NCI-H187 (cell line): ENCODE data around the gene ADH4.
"Not testable (repeated sequence)": the region's sequence is repeated elsewhere in the genome, so short reads cannot be mapped to it uniquely, and the experiment has no call there.

ENCODE experiments used
- DNase-seq, 2 experiments: peaks; one replicate each; lab custom pipeline; 2025; lab: John Stamatoyannopoulos, UW

ADH4 gene

DNA sequence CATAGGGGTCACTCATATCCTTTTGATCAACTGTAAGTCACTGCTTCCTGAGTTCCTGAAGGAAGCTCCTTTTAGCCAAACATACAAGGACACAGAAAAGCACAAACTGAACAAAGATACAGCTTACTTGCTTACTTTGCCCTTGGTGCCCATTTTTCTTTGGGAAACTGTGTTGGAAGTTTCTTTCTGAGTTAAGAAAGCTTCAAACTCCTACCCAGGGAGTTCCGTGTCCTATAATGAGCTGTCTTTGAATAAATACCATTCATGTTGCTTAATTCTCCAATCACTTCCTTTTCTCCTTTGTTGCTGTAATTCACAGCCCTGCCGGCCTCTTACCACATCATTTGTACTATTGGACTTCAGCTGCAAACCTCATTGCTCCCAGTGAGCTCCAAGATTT is at the start of gene ADH4:
ADH4 (minus strand) TSS at position 228 of the 400 bp plus-strand sequence; CDS start at position 153, 75 bp downstream.
- no peak for DNase-seq

DNA sequence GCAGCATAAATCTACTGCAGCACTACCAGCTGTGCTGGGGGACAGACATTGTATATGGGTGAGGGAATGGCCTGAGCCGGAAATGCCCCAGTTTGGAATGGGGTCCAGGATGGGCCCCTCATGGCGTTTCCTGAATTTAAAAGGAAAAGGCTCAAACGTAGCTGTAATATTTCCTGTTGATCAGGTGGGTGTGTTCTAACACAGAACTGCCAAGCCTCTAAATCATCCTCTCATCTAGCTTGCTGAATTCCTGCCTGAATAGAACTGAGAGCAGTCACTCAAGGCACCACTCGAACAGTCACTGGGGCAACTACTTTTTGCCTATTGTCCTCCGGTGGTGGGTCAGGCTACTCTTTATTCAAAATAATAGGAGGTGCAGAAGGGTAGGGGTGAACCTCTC is 46.2 kb upstream of the ADH4 start:
- no peak for DNase-seq

DNA sequence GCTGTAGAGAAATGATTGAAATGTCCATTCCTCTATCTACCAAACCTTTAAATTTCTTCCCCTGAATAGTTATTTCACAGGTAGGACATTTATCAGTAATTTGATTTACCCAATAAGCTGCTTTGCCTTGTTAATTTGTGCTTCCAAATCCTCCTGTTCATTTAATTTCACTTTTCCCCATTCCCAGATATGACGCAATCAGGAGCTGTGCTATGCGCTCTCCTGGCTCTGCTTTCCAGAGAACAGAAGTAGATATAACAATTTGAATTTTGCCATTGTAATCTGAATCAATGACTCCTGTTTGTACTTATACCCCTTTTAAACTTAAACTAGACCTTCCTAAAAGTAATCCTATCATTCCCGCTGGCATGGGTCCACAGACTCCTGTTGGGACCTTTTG is 45.8 kb upstream of the ADH4 start:
- DNase-seq: not testable (repeated sequence)

DNA sequence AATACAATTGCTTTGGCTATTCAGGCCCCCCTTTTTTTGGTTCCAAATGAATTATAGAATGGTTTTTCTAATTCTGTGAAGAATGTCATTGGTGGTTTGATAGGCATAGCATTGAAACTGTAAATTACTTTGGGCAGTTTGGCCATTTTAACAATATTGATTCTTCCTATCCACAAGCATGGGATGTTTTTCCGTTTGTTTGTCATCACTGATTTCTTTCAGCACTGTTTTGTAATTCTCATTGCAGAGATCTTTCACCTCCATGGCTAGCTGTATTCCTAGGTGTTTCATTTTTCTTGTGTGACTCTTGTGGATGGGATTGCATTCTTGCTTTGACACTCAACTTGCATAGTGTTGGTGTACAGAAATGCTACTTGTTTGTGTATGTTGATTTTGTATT is 41.9 kb upstream of the ADH4 start:
- DNase-seq: no peak

DNA sequence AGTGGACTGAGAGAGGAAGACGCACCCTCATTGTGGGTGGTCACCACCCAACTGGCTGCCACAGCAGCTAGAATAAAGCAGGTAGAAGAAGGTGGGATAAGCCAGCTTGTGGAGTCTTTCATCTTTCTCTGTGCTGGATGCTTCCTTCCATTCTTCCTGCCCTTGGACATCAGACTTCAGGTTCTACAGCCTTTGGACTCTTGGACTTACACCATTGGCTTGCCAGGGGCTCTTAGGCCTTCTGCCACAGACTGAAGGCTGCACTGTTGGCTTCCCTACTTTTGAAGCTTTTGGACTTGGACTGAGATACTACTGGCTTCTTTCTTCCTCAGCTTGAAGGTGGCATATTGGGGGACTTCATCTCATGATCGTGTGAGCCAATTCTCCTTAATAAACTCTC is 41.5 kb upstream of the ADH4 start:
- DNase-seq: no peak

DNA sequence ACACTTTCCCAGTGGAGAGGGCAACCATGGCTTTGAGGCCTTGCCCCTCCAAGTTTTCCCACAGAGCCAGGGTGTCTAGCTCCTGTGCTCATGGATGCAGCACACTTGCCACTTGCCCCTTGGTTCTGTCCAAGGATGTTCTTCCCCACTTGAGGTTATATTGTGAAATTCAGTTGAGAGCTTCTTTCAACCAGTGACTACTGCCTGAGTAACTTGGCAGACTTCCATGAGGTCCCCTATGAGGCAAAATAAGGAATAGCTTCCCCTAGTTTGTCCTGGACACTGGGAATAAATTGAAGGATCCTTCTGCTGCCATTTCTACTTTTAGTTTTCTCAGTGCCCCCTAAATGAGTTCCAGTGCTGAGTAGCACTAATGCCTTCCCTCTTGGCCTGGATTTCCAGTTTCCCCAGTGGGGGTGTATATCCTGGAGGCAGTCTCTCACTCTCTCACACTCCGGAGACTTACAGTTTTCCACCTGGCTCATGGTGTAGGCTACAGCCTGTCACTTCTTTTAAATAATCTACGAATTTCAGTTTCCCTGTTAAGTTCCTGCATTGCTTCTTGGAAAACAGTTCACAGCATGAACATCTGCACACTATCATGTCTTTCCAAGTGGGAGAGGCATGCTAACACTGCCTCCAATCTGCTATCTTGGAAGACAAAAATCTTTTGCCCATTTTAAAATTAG is 36.4 kb upstream of the ADH4 start:
- DNase-seq: no peak

DNA sequence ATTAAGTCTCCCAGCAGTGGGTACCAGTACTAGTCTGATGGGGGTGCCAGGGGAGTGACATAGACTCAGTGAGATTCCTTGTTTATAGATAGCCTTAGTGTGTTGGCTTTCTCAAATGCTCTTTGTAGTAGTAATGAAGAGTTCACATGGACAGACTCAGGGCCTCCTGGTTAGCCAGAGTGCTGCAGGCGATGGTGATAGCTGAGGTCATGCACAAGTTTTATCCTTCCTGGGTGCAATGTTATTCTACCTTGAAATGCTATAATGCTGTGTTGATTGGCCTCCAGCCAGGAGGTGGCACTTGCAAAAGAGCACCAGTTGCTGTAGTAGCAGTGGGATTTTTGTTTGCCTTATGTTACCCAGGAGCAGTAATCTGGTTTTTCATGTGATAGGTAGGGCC is 35.5 kb upstream of the ADH4 start:
- DNase-seq: no peak

DNA sequence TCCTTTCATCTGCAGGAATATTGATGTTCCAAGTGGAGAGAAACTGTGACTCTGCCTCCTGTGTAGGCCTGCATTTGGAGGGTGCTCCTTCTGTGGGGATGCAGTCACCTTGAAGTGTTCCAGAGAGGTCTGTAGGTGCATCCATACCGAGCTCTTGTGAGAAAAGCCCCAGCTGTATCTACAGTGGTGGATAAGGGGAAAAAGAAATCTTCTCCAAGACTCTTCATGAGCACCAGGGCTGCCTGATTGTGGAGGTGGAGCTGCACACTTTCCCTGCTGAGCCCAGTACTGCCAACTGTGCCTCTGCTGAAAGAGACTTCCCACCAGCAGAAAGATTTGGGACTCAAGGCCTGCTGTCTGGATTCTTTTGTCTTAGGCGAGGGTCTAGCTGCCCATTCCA is 35.1 kb upstream of the ADH4 start:
- no peak for DNase-seq

DNA sequence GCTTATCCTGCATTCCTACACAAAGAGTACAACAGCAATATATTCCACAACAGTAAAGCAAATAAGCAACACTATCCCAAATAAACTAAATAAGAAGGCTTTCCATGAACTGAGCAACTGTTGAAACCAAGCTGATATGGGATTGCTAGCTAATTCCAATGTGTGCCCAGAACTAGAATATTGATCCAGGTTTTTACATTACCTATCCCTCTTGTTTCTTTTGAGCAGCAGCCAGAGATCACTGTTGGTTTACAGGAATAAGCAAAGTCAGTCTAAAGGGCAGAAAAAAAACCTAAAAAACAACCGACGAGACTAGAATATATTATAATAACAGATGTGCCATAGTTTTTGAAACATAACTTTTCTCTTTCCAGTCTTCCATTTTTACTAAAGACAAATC is 22.4 kb upstream of the ADH4 start:
- no peak for DNase-seq

DNA sequence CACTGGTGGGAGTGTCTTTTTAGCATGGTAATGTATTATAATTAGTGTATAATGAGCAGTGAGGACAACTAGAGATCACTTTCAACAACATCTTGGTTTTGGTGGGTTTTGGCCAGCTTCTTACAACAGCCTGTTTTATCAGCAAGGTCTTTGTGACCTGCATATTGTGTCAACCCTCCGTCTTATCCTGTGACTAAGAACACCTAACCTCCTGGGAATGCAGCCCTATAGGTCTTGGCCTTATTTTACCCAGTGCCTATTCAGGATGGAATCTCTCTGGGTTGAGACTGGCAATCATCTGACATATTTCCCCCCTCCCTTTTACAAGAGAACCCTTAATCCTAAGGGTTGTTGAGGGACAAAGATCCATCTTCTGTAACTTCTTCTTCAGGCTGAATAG is 21.9 kb upstream of the ADH4 start:
- no peak for DNase-seq

DNA sequence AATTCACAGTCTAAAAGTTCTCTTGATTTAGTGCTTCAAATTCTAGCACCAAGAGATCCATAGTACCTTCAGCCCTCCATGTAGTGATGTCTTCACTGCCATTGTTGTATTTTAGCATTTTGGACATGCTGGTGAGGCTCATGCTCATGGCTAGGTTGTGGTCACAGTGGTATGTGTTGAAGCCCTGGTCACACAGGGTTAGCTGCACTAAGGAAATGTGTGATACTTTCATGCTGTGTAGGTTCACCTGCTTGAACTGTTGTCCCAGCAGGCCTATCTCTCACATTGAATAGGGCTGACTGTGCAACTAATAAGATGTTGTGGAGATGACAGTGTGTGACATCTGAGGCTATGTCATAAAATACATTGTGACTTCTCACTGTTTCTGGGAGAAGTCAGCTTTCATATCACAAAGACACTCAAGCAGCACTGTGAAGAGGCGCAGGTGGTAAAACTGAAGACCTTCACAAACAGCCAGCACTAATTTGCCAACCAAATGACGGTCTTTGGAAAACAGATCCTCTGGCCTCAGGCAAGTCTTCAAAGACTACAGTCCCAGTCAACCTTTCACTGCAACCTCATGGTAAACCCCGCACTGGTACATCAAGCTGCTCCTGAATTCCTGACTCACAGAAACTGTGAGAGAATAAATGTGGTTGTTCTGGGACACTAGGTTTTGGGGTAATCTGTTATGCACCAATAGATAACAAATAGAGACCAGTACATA is 17.4 kb upstream of the ADH4 start:
- DNase-seq: no peak

DNA sequence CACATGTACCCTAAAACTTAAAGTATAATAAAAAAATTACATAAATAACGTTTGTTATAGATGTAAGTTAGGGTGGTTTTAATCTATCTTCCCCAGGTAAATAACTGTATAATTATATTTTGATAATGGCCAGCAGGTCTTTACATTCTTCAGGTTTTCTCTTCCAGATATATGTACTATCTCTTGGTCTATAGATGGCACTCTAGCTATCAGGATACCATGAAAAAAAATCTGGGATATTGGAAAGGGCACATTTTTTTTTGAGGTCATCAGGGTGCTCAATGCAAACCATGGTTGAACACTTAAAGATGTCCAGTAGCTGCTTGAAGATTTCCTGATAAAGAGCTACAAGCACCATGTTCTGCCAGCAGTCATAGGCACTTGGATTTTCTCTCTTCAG is 15.6 kb upstream of the ADH4 start:
- no peak for DNase-seq

DNA sequence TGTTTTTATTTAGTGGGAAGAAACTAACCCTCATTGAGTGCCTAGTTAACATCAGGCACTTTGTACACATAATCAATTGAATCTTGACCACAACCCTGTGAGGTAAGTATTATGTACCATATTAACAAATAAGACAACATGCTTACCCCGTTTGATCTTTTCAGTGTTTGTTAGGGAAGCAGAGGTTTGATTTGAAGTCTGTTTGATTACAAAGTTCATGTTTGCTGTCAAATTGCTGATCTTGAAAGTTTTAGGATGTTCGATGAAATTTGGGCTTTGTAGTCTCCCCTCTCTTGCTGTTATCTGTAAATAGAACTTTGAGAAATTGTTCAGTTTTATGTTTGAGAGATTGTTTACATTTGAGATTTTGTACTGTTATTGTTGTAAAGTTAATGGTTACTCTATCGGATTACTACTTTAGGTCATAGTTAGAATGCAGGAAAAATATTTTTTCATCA is 13.4 kb upstream of the ADH4 start:
- DNase-seq: no peak

DNA sequence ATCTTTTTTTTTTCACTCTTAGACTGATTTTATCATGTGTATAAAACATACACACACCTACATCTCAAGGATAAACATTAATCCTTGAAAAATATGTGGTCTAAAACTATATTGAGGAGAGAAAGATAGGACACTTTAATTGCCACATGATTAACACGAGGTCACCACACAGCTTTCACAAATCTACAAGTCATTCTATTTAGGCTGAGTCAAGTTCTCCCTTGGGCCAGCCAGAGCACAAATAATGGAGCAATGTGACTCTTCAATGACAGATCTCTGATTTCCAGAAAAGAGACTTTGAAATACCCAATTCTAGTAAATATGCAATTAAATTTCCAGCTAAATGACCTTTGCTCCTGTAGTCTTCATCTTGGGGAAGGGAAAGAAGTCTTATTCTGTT is 12.9 kb upstream of the ADH4 start:
- DNase-seq: no peak

DNA sequence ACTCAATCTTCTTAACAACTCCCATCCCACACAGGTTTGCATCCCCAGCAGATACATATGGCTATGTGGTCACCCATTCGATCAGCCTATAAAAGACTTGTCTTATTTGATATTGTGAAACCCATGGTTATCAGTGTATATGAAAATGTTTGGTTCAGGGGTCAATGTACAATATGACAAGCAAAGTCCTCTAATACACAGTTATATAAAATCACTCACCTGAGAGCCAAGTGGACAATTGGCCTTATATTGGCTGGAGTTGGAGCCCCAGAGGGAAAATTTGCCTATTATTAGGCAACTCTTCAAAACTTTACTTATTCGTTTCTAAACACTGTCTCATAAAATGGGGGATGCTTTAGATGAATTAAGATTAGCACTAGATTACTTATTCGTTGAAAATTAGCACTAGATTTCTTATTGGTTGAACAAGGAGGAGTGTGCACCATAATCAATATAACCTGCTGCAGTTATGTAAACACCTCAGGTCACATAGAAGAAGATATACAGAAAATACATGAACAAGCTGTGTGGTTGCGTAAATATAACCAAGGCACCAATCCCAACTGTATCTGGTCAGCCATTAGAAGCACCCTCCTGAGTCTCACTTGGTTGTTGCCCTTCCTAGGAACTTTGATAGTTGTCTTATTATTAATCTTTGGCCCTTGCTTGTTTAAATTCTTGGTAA is 10.7 kb upstream of the ADH4 start:
- no peak for DNase-seq

DNA sequence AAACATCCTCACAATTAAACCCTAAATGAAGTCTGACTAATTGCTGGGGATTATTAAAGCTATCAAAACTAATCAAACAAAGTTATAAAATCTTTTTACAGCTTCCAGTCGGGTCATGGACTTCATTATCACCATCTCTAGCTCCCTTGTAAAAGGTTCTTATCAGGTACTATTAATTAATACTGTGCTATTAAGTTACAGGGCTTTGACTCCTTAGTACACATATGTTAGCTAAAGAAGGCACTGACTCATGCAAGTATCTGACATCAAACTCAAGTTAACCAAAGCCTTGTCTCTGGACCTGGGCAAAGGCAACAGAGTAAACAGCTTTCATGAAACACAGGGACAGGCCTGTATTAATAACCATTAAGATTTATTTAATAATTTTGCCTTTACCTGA is 7.9 kb upstream of the ADH4 start:
- no peak for DNase-seq

DNA sequence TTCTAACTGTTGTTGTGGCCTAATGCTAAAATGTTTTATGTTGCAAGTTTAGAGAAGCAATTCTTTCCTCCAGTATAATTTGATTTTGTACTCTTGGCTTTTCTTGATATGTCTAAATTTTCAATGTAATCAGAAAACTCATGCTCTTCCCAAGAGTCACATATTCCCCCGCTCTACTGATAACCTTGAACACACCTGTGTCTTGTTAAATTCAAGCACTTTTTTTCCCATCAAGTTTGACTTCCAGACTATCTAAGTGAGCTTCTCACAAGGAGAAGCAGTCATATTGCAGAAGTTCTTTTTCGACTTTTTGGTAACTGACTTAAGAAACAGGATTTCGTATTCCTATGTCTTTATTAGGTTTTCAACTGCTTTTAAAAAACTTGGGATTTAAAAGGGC is 7.4 kb upstream of the ADH4 start:
- no peak for DNase-seq

DNA sequence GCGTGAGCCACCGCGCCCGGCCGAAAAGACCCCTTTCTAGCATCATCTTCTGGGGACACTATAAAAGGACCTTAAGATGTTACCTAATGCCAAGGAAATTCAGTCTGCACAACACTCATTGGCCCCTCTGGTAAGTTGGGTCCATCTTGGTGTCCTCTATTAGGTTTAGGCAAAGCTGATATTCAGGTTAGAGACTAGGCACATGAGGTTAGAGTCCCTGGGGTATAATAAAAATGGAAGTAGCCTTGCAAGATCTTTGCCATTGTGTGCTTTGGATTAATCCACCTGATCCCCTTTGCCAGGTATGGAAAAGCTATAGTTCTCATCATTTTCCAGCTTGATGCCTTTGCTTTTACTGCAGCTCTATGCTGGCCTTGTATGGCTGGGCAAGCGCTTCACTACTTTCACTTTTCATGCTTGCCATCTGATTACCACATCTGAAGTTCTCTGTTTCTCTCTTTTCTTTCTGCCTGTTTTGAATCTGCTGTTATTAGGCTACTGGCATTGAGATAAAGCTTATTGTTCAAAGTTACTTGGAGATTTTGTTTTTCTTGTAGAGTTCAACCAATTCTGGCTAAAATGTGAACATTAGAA is 5.4 kb upstream of the ADH4 start:
- no peak for DNase-seq

DNA sequence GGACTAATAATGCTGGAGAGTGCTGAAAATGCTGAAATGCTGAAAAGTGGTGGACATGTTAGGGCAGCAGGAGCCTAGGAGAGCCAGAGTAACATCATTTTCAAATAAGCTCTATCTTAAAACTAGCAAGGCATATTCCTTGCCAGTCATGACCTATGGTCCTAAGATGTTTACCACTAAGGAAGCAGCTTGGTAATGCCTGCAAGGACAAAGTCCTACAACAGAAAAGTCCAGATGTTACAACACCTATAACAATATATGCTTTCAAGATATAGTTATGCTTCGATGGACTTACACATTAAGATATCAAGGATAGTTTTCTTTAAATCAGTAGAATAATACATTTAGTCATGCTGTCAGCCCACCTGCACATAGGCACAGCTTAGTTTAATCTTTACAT is 4.5 kb upstream of the ADH4 start:
- DNase-seq: no peak

DNA sequence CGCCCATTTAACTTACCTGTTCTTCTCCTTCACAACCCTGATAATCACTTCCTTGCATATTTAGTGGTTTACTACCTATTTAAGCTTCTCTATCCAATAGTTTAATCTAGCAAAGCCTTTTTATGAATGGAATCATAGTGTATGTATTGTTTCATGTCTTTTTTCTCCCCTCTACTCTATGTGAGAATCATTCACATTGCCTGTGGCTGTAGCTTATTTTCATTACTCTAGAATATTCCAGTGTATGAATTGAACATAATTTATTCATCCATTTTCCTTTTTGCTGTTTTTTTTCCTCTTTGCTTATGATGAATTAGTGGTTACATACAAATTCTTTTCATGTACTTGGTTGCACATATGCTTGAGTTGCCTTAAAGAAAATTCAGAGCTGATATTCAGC is 490 bp upstream of the ADH4 start:
- no peak for DNase-seq

DNA sequence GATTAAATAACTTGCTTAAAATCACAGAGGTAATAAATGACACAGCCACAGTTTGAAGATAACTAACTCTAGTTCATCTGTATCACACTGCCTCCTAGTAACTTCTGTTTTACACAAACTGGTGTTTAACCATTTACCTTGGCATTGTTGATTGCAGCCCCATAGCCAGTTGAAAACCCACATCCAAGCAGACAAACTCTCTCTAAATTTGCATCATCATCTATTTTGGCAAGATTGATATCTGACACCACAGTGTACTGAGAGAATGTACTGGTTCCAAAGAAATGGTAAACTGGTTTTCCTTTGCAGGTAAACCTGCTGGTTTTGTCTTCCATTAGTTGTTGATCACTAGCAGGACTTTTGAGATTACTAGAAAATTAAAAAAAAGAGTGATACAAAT is 7.8 kb downstream of the ADH4 start:
- DNase-seq: no peak

DNA sequence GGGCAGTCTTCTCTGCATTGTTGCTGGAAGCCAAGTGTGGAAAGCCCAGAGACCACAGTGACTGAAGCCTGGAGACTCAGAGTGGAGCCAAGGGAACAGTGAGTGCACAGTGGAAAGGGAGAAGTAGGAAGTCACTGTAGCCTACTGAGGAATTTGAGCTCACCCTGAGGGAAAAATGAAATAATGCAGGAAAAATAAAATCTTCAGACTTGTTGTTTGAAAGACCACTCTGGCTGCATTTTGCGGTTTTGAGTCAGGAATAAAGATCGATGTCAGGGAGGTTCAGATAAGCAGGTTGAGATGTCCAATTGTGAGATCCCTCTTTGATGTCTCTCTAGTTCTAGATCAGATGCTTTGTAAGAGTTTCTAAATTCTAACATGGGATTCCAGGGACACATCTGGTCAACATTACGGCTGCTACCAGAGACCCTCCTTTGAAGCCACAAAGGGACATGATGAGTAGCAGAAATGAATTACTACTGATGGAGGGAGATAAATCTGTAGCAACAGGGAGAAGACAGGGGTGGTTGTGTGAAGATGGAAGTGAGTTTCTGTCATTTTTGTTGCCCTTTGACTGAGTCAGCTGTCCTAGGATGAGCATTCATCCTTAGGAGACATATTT is 8.4 kb downstream of the ADH4 start:
- no peak for DNase-seq
